ENCODE measurements around the gene USP9X.
"Not testable (repeated sequence)": the region's sequence is repeated elsewhere in the genome, so short reads cannot be mapped to it uniquely, and the experiment has no call there.

The USP9X gene

GRCh38 chrX:41189156-41189555 is 103.9 kb downstream of the USP9X start:
- no peak for DNase-seq (ENCODE audit: low read depth in 3 of 3)

GRCh38 chrX:41192880-41193279 is 107.6 kb downstream of the USP9X start:
- DNase-seq (ENCODE audit: low read depth in 3 of 3): no peak

- no peak for DNase-seq (ENCODE audit: low read depth in 3 of 3)
Measured at GRCh38 chrX:41198410-41198809, 113.2 kb downstream of the USP9X start.

- no peak for DNase-seq (ENCODE audit: low read depth in 3 of 3)
Measured at GRCh38 chrX:41200785-41201184, 115.5 kb downstream of the USP9X start.

- DNase-seq (ENCODE audit: low read depth in 3 of 3): no peak
Measured at GRCh38 chrX:41209853-41210252, 124.6 kb downstream of the USP9X start.

- no peak for DNase-seq (ENCODE audit: low read depth in 3 of 3)
Measured at GRCh38 chrX:41224605-41225004, 139.4 kb downstream of the USP9X start.

- no peak for DNase-seq (ENCODE audit: low read depth in 3 of 3)
Measured at GRCh38 chrX:41233988-41234387, 148.7 kb downstream of the USP9X start.

GRCh38 chrX:41234471-41234870 is 149.2 kb downstream of the USP9X start:
- not testable (repeated sequence) for DNase-seq (ENCODE audit: low read depth in 3 of 3)

GRCh38 chrX:41234962-41235361 is 149.7 kb downstream of the USP9X start:
- DNase-seq (ENCODE audit: low read depth in 3 of 3): no peak

GRCh38 chrX:41236629-41237028 is 151.4 kb downstream of the USP9X start:
- no peak for DNase-seq (ENCODE audit: low read depth in 3 of 3)

GRCh38 chrX:41240509-41240908 is 155.3 kb downstream of the USP9X start:
- DNase-seq (ENCODE audit: low read depth in 3 of 3): no peak

GRCh38 chrX:41241962-41242361 is 156.7 kb downstream of the USP9X start:
- no peak for DNase-seq (ENCODE audit: low read depth in 3 of 3)

GRCh38 chrX:41245641-41246040 is 160.4 kb downstream of the USP9X start:
- DNase-seq (ENCODE audit: low read depth in 3 of 3): no peak

- DNase-seq (ENCODE audit: low read depth in 3 of 3): no peak
Measured at GRCh38 chrX:41250867-41251266, 165.6 kb downstream of the USP9X start.

- DNase-seq (ENCODE audit: low read depth in 3 of 3): no peak
Measured at GRCh38 chrX:41257801-41258200, 172.6 kb downstream of the USP9X start.

- DNase-seq (ENCODE audit: low read depth in 3 of 3): no peak
Measured at GRCh38 chrX:41258226-41258625, 173.0 kb downstream of the USP9X start.

- DNase-seq (ENCODE audit: low read depth in 3 of 3): no peak
Measured at GRCh38 chrX:41258871-41259270, 173.6 kb downstream of the USP9X start.

- DNase-seq (ENCODE audit: low read depth in 3 of 3): no peak
Measured at GRCh38 chrX:41259516-41259915, 174.3 kb downstream of the USP9X start.

- DNase-seq (ENCODE audit: low read depth in 3 of 3): peak in 2 of 3 experiments; percentile 28 to 56
Measured at GRCh38 chrX:41265615-41266014, 180.4 kb downstream of the USP9X start.

- DNase-seq (ENCODE audit: low read depth in 3 of 3): no peak
Measured at GRCh38 chrX:41273638-41274037, 188.4 kb downstream of the USP9X start.

- peak in 2 of 3 experiments; percentile 14 to 40 for DNase-seq (ENCODE audit: low read depth in 3 of 3)
Measured at GRCh38 chrX:41275661-41276609, 190.7 kb downstream of the USP9X start.

GRCh38 chrX:41276661-41277506 is 191.6 kb downstream of the USP9X start:
- no peak for DNase-seq (ENCODE audit: low read depth in 3 of 3)

- DNase-seq (ENCODE audit: low read depth in 3 of 3): not testable (repeated sequence)
Measured at GRCh38 chrX:41282307-41282706, 197.1 kb downstream of the USP9X start.
